ENCODE results near the gene AGAP3.

DNA sequence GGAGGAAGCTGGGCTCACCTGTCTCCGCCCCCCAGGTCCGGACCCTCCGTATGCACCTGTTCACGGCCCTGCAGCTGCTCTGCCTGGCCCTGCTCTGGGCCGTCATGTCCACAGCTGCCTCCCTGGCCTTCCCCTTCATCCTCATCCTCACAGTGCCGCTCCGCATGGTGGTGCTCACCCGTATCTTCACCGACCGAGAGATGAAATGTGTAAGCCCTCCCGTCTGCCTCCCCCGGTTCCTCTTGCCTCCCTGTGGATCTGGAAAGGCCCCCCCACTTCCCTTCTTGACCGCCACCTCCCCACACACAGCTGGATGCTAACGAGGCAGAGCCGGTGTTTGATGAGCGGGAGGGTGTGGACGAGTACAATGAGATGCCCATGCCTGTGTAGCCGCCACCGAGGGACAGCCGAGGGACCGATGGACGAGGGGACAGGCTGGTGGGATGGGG lies 10.3 kb upstream of the AGAP3 start:
- TF ChIP-seq, protein P1, sequence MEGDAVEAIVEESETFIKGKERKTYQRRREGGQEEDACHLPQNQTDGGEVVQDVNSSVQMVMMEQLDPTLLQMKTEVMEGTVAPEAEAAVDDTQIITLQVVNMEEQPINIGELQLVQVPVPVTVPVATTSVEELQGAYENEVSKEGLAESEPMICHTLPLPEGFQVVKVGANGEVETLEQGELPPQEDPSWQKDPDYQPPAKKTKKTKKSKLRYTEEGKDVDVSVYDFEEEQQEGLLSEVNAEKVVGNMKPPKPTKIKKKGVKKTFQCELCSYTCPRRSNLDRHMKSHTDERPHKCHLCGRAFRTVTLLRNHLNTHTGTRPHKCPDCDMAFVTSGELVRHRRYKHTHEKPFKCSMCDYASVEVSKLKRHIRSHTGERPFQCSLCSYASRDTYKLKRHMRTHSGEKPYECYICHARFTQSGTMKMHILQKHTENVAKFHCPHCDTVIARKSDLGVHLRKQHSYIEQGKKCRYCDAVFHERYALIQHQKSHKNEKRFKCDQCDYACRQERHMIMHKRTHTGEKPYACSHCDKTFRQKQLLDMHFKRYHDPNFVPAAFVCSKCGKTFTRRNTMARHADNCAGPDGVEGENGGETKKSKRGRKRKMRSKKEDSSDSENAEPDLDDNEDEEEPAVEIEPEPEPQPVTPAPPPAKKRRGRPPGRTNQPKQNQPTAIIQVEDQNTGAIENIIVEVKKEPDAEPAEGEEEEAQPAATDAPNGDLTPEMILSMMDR (conservative IDR thresholded peaks at IDR 0.05 in 1 of 2, IDR thresholded peaks at IDR 0.05 in 1 of 2; ENCODE audit: low read depth in 1 of 2, low read length in 2 of 2) = no peak
- no peak for TF ChIP-seq EZH2 (IDR thresholded peaks at IDR 0.05; ENCODE audit: low read length, missing control alignments)

Data from fibroblast of lung (primary cell).